Ishikawa (cell line): ENCODE results near the gene SERGEF.

Experiments
- CEBPB ChIP-seq: IDR thresholded peaks from 2 replicates; pipeline ENCODE4 v1.6.1; 2012
- CREB1 ChIP-seq: IDR thresholded peaks from 2 replicates; pipeline ENCODE4 v1.6.1; 2012; ENCODE audit warnings: low read depth
- EGR1 ChIP-seq: IDR thresholded peaks from 2 replicates; pipeline ENCODE4 v1.6.1; 2012
- EP300 ChIP-seq: IDR thresholded peaks from 2 replicates; pipeline ENCODE4 v1.6.1; 2012; ENCODE audit warnings: borderline replicate concordance
- FOXM1 ChIP-seq: IDR thresholded peaks from 2 replicates; pipeline ENCODE4 v1.6.1; 2012; ENCODE audit warnings: low read depth, borderline replicate concordance
- NFIC ChIP-seq: IDR thresholded peaks from 2 replicates; pipeline ENCODE4 v1.6.1; 2012
- RAD21 ChIP-seq: IDR thresholded peaks from 2 replicates; pipeline ENCODE4 v1.6.1; 2012; ENCODE audit warnings: low read depth
- REST ChIP-seq: IDR thresholded peaks from 2 replicates; pipeline ENCODE4 v1.6.1; 2012; ENCODE audit warnings: low read depth, mild to moderate bottlenecking
- TCF12 ChIP-seq: IDR thresholded peaks from 2 replicates; pipeline ENCODE4 v1.6.1; 2012; ENCODE audit warnings: low read depth
- YY1 ChIP-seq: IDR thresholded peaks from 2 replicates; pipeline ENCODE4 v1.6.1; 2012; ENCODE audit warnings: low read depth
- ZBTB7A ChIP-seq: IDR thresholded peaks from 2 replicates; pipeline ENCODE4 v1.6.1; 2012; ENCODE audit warnings: low read depth
- TF ChIP-seq, protein P1 (sequence below): IDR thresholded peaks from 2 replicates; pipeline ENCODE4 v1.6.1; 2012
- TF ChIP-seq, protein P2 (sequence below): IDR thresholded peaks from 2 replicates; pipeline ENCODE4 v1.6.1; 2012

- no peak for TF ChIP-seq REST
- no peak for TF ChIP-seq TCF12
- no peak for TF ChIP-seq ZBTB7A
- no peak for TF ChIP-seq NFIC
- TF ChIP-seq EGR1, result no peak
- no peak for TF ChIP-seq EP300
- TF ChIP-seq, protein P1, sequence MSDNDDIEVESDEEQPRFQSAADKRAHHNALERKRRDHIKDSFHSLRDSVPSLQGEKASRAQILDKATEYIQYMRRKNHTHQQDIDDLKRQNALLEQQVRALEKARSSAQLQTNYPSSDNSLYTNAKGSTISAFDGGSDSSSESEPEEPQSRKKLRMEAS, result no peak
- no peak for TF ChIP-seq CEBPB
- TF ChIP-seq YY1, result no peak
- TF ChIP-seq FOXM1, result no peak
- TF ChIP-seq CREB1, result no peak
- no peak for TF ChIP-seq RAD21
- TF ChIP-seq, protein P2, sequence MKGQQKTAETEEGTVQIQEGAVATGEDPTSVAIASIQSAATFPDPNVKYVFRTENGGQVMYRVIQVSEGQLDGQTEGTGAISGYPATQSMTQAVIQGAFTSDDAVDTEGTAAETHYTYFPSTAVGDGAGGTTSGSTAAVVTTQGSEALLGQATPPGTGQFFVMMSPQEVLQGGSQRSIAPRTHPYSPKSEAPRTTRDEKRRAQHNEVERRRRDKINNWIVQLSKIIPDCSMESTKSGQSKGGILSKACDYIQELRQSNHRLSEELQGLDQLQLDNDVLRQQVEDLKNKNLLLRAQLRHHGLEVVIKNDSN, result no peak
Observed at GRCh38 chr11:17747131-17747955, 265.5 kb downstream of the SERGEF start.
